HG03520 (cell line): Measurements from ENCODE around the gene MTMR1.

Experiments
- ATAC-seq: cut with Tn5 transposase; IDR thresholded peaks from one replicate; pipeline ENCODE4 v1.9.1; 2021; ENCODE audit warnings: mild to moderate bottlenecking, moderate library complexity; ENCODE audit not compliant: unreplicated experiment

The MTMR1 gene

GRCh38 chrX:150775569-150776350 is 82.6 kb downstream of the MTMR1 start:
- ATAC-seq = no peak

- ATAC-seq = no peak
These were observed 84.3 kb downstream of the MTMR1 start for GRCh38 chrX:150777328-150777992.

GRCh38 chrX:150779385-150779784 is 86.2 kb downstream of the MTMR1 start:
- ATAC-seq = no peak

DNA sequence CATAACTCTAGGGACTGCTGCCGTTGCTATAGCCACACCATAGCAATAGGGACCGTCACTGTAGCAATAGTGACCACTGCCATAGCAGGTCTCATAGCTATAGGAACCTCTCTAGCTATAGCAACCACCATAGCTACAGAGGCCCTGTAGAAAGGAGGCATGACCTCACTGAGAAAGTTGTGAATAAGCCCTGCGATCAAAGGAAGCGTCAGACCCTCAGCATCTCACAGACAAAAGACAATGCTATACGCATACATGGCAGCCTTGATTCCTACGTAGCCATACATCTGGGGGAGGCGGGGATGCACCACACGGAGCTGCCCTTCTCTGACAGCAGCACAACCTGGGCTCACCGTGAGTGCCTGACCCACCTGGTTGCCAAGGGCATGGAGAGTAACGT is 88.5 kb downstream of the MTMR1 start:
- ATAC-seq = no peak

- ATAC-seq = no peak
These were observed 96.8 kb downstream of the MTMR1 start for GRCh38 chrX:150790021-150790420.

GRCh38 chrX:150792949-150793527 is 99.8 kb downstream of the MTMR1 start:
- no peak for ATAC-seq

- no peak for ATAC-seq
These were observed 112.5 kb downstream of the MTMR1 start for GRCh38 chrX:150805736-150806135.

DNA sequence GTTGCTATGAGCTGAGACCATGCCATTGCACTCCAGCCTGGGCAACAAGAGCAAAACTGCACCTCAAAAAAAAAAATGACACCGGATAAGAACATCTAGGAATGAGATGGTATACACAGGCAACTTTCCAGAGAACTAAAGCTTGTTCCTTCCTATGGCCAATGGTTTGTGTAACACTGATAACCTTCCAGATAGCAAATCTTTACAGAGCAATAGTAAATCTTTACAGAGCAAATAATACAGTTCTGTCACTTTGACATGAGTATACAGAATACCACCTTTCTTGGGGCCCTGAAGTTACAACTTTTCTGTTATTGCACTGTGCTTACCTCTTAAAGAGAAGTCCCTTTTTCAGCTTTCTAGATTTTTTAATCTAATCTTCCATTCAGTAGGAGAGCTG is 113.6 kb downstream of the MTMR1 start:
- no peak for ATAC-seq

DNA sequence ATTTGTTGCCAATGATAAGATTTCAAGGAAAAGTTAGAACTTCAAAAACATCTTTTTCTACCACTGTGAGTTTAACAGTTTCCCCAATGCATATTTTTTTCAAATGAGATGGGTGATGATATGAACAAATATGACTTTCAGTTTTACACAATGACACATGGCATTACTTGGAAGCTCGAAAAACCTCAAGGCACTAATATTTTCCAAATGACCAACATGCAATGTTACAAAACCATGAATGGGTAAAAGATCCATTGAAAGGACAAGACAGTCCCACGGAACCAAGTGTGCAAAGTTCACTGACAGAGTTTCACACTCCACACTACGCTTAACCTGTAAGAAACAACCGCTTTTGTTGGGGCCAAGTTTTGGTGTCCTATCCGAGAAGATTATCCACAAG is 120.7 kb downstream of the MTMR1 start:
- ATAC-seq = no peak
